Cardiac muscle cell (in vitro differentiated cells and primary cell): ENCODE results near the gene DUSP22. TPM values are rescaled to one million over a fixed set of nuclear protein-coding genes. Genes with fewer than 3 reads are reported as not detected.
"Not testable (repeated sequence)": the region's sequence is repeated elsewhere in the genome, so short reads cannot be mapped to it uniquely, and the experiment has no call there.

Experiments used
- DNase-seq, 2 donors: peaks; one replicate each; pipeline versions ENCODE4 v3.0.0 to v3.0.0-alpha.2; 2010 to 2017; ENCODE audit warnings: low read depth in 1 of 2, low spot score in 1 of 2
- H3K27ac ChIP-seq: fragments of 200-600 bp; sonication (generic); 2 replicates; pipeline ENCODE4 v1.5.1; 2016
- H3K27me3 ChIP-seq: fragments of 200-600 bp; sonication (generic); 2 replicates; pipeline ENCODE4 v1.6.0; 2016; ENCODE audit warnings: control low read depth
- H3K36me3 ChIP-seq: fragments of 200-600 bp; sonication (generic); 2 replicates; pipeline ENCODE4 v1.5.1; 2016; ENCODE audit warnings: control low read depth
- H3K4me1 ChIP-seq: fragments of 200-600 bp; sonication (generic); 2 replicates; pipeline ENCODE4 v1.8.1; 2017; ENCODE audit warnings: low read depth, mild to moderate bottlenecking, mixed run types
- H3K4me3 ChIP-seq: fragments of 200-600 bp; sonication (generic); 2 replicates; pipeline ENCODE4 v1.5.1; 2016; ENCODE audit warnings: mild to moderate bottlenecking
- H3K9me3 ChIP-seq: fragments of 200-600 bp; sonication (generic); 2 replicates; pipeline ENCODE4 v1.5.1; 2017; ENCODE audit warnings: low read depth, mild to moderate bottlenecking, control low read depth
- polyA plus RNA-seq: library from polyadenylated mRNA; unstranded; fragments of >200 nt; fragmentation: Nextera tagmentation; extraction: Ambion mirVana; gene quantifications from 2 replicates; pipeline ENCODE4 v1.2.1, GENCODE V29; 2016
- total RNA-seq: library from RNA; depleted of rRNA; stranded (reverse); fragments of >200 nt; gene quantifications from 2 replicates; pipeline ENCODE4 v1.2.3, GENCODE V29; 2016
- TF ChIP-seq, protein P1 (sequence below): IDR thresholded peaks from 2 replicates; pipeline ENCODE4 v1.5.1; 2012; ENCODE audit warnings: low read depth, mild to moderate bottlenecking, low read length

DUSP22 gene
- total and polyA plus RNA-seq, 2 experiments from 2014 or later = 50.7 to 89.3 TPM

DNA sequence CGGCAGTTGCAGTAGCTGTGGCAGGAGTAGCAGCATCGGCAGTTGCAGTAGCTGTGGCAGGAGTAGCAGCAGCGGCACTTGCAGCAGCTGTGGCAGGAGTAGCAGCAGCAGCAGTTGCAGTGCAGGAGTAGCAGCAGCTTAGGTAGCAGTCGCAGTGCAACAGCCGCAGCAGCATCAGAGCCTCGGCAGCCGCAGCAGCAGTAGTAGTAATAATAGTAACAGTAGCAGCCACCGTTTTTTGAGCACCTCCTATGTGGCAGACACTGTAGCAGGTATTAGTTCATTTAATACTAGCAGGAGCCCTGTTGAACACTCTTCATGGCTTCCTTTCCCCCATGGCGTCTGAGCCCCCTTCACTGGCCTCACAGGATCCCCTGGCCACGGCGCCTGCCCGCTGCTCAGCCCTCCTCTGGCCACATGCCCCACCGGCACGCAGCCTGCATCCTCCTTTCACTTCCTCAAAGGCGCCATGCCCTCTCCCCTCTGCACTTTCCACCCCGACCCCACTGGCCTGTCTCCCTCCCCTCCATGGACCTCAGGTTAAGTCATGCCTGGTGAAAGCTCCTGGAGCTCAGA, 80.1 kb downstream of the DUSP22 start:
- H3K9me3 ChIP-seq = no peaks in the 10 kb centered on the region
- no peak overlapping the region for H3K27ac ChIP-seq
- peaks cover 3% of the 10 kb centered on the region for H3K27me3 ChIP-seq
- TF ChIP-seq, protein P1, sequence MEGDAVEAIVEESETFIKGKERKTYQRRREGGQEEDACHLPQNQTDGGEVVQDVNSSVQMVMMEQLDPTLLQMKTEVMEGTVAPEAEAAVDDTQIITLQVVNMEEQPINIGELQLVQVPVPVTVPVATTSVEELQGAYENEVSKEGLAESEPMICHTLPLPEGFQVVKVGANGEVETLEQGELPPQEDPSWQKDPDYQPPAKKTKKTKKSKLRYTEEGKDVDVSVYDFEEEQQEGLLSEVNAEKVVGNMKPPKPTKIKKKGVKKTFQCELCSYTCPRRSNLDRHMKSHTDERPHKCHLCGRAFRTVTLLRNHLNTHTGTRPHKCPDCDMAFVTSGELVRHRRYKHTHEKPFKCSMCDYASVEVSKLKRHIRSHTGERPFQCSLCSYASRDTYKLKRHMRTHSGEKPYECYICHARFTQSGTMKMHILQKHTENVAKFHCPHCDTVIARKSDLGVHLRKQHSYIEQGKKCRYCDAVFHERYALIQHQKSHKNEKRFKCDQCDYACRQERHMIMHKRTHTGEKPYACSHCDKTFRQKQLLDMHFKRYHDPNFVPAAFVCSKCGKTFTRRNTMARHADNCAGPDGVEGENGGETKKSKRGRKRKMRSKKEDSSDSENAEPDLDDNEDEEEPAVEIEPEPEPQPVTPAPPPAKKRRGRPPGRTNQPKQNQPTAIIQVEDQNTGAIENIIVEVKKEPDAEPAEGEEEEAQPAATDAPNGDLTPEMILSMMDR = no peak
- H3K4me1 ChIP-seq = peaks cover 13% of the 10 kb centered on the region
- H3K4me3 ChIP-seq = no peak overlapping the region
- no peaks in the 10 kb centered on the region for H3K36me3 ChIP-seq
- no peak for DNase-seq

- no peak overlapping the region for H3K27ac ChIP-seq
- TF ChIP-seq, protein P1 = no peak
Measured at GRCh38 chr6:373031-373430, 80.7 kb downstream of the DUSP22 start.

DNA sequence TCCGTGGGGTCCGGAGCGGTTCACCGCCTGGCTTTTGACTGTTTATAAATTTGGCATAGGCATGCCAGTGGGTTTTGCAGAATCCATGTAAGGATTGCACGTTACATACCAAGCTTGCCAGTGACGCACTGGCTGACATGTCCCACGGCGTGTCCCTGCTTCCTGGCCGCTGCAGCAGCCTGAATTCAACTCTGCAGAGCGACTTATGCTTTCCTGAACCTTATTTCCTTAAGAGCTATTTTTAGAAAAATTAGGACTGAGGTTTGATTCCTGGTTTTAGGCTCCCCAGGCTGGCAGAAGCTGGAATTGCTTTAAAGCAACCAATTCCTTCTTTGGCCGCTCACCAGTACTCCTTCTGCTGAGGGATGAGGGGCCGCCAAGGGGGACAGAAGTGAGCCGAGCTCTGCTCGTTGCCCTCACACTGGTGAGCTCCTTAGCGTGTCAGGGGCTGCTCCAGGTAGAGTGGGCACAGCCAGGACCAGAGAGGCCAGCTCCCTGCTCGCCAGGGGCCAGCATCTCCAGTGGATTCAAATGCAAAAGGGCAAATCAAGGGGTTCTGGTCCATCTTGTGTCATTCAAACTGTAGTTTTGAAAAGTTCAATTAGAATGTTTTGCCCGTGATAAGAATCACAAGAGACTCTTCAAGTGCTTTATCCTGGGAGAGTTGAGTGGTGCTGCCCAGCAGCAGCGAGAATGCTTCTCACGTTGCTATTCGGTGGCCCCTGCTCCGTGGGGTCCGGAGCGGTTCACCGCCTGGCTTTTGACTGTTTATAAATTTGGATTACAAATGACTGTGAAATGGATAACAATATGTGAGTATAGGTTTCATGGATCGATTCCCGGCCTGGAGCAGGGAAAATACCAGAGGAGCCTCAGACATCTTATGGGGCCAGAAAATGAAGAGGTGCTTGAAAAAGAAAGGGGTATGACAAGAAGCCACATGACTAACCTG, 81.8 kb downstream of the DUSP22 start:
- TF ChIP-seq, protein P1 = peak; percentile 16
- H3K27me3 ChIP-seq = peaks cover 1% of the 10 kb centered on the region
- no peaks in the 10 kb centered on the region for H3K9me3 ChIP-seq
- peaks cover 13% of the 10 kb centered on the region for H3K4me1 ChIP-seq
- DNase-seq = peak; percentile 13 to 60
- H3K4me3 ChIP-seq = no peak overlapping the region
- H3K36me3 ChIP-seq = no peaks in the 10 kb centered on the region
- no peak overlapping the region for H3K27ac ChIP-seq

More at GRCh38 chr6:373031-373430, 80.7 kb downstream of the DUSP22 start:
- Histone ChIP-seq H3K36me3 (no peaks in the 10 kb centered on the region), H3K9me3 (no peaks in the 10 kb centered on the region), H3K27me3 (peaks cover 3% of the 10 kb centered on the region), H3K4me3 (no peak overlapping the region), H3K4me1 (peaks cover 13% of the 10 kb centered on the region)
- no peak for DNase-seq

DNA sequence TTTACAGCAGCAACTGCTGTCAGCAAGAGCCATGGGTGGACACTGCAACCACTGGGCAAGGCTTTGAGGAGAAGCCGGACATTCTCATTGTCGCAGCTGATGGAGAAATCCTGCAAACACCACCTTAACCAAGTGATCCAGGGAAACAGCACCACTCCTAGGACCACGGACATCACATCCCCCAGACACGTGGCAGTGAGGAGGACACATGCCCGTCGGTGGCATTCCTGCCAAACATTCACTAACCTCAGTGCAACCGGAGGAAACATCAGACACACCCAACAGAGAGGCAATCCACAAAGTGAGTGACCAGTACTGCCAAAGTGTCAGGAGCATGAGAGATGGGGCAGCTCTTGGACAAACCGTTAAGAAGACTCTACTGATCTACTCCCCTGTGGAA, 82.7 kb downstream of the DUSP22 start:
- DNase-seq = no peak
- Histone ChIP-seq H3K27me3 (no peaks in the 10 kb centered on the region), H3K36me3 (no peaks in the 10 kb centered on the region), H3K9me3 (no peaks in the 10 kb centered on the region), H3K4me3 (no peak overlapping the region), H3K4me1 (peaks cover 13% of the 10 kb centered on the region), H3K27ac (no peak overlapping the region)
- TF ChIP-seq, protein P1 = no peak

- H3K36me3 ChIP-seq = no peaks in the 10 kb centered on the region
- H3K27me3 ChIP-seq = peaks cover 10% of the 10 kb centered on the region
- H3K4me1 ChIP-seq = peaks cover 13% of the 10 kb centered on the region
- no peak for DNase-seq
- no peaks in the 10 kb centered on the region for H3K9me3 ChIP-seq
- TF ChIP-seq, protein P1 = no peak
- no peak overlapping the region for H3K27ac ChIP-seq
- no peak overlapping the region for H3K4me3 ChIP-seq
Measured at GRCh38 chr6:376827-377640, 84.7 kb downstream of the DUSP22 start.

GRCh38 chr6:377641-378020, 85.3 kb downstream of the DUSP22 start:
- not testable (repeated sequence) for H3K27ac ChIP-seq, H3K36me3 ChIP-seq, H3K4me3 ChIP-seq, DNase-seq, H3K9me3 ChIP-seq
- peaks cover 15% of the 10 kb centered on the region for H3K27me3 ChIP-seq
- peaks cover 13% of the 10 kb centered on the region for H3K4me1 ChIP-seq
